WTC11 (cell line): ENCODE data around the gene CDK6. TPM values are rescaled to one million over a fixed set of nuclear protein-coding genes. Genes with fewer than 3 reads are reported as not detected.

Source experiments
- ATAC-seq: fragments of 200-7000 bp; cut with Tn5 transposase; 2 replicates; pipeline ENCODE4 v1.10.0; 2021; ENCODE audit warnings: mild to moderate bottlenecking, moderate library complexity
- CTCF ChIA-PET: fragments of 300-600 bp; sonication (Branson Sonifier 250); formaldehyde crosslinking; loops from one replicate; lab custom pipeline; 2021; ENCODE audit warnings: antibody characterized with exemption; lab: Charles Lee
- POLR2A ChIA-PET: fragments of 350-600 bp; sonication (Branson Sonifier 250); formaldehyde crosslinking; loops from one replicate; lab custom pipeline; 2021; ENCODE audit warnings: antibody characterized with exemption; lab: Charles Lee
- DNase-seq: peaks from one replicate; pipeline ENCODE4 v3.0.0; 2021; ENCODE audit warnings: low spot score
- H3K27ac Mint-ChIP-seq: 2 replicates; pipeline ENCODE4 v1.8.0; 2021; ENCODE audit warnings: mixed read lengths
- H3K27me3 Mint-ChIP-seq: 2 replicates; pipeline ENCODE4 v1.8.0; 2021; ENCODE audit warnings: low read depth, mild to moderate bottlenecking, moderate library complexity, mixed read lengths
- H3K36me3 Mint-ChIP-seq: 2 replicates; pipeline ENCODE4 v1.8.0; 2021; ENCODE audit warnings: mixed read lengths
- H3K4me1 Mint-ChIP-seq: 2 replicates; pipeline ENCODE4 v1.8.0; 2022; ENCODE audit warnings: mixed read lengths
- H3K4me3 Mint-ChIP-seq: 2 replicates; pipeline ENCODE4 v1.8.0; 2021; ENCODE audit warnings: mild to moderate bottlenecking, moderate library complexity, mixed read lengths
- H3K9me3 Mint-ChIP-seq: 2 replicates; pipeline ENCODE4 v1.8.0; 2021; ENCODE audit warnings: mixed read lengths
- CREB1 ChIP-seq: sonication (generic); formaldehyde crosslinking; IDR thresholded peaks from 2 replicates; pipeline ENCODE4 v1.8.0; 2023; ENCODE audit warnings: mild to moderate bottlenecking, missing genetic modification reagents
- ELF4 ChIP-seq: sonication (generic); formaldehyde crosslinking; IDR thresholded peaks from 2 replicates; pipeline ENCODE4 v1.8.1; 2022; ENCODE audit warnings: low read depth, mild to moderate bottlenecking, moderate library complexity, missing genetic modification reagents
- FOXP1 ChIP-seq: sonication (generic); formaldehyde crosslinking; IDR thresholded peaks from 2 replicates; pipeline ENCODE4 v1.8.0; 2022; ENCODE audit warnings: missing genetic modification reagents, mild to moderate bottlenecking, moderate library complexity, borderline replicate concordance
- GRHL2 ChIP-seq: fragments of 250-450 bp; sonication (Bioruptor Pico); IDR thresholded peaks from 2 replicates; pipeline ENCODE4 v1.8.0; 2022; ENCODE audit warnings: mild to moderate bottlenecking, moderate library complexity; ENCODE audit not compliant: insufficient replicate concordance, severe bottlenecking
- GTF2I ChIP-seq: fragments of 250-450 bp; sonication (Bioruptor Pico); conservative IDR thresholded peaks from 2 replicates; pipeline ENCODE4 v1.4.0; 2021; ENCODE audit warnings: mild to moderate bottlenecking
- MXD4 ChIP-seq: fragments of 250-450 bp; sonication (Bioruptor Pico); IDR thresholded peaks from 2 replicates; pipeline ENCODE4 v1.8.0; 2021; ENCODE audit warnings: mild to moderate bottlenecking, moderate library complexity, borderline replicate concordance
- RORB ChIP-seq: fragments of 250-450 bp; sonication (Bioruptor Pico); IDR thresholded peaks from 2 replicates; pipeline ENCODE4 v1.9.0; 2021; ENCODE audit warnings: mild to moderate bottlenecking
- SMAD4 ChIP-seq: sonication (generic); formaldehyde crosslinking; IDR thresholded peaks from 2 replicates; pipeline ENCODE4 v1.8.0; 2022; ENCODE audit warnings: mild to moderate bottlenecking, missing genetic modification reagents
- TEAD1 ChIP-seq: sonication (generic); formaldehyde crosslinking; IDR thresholded peaks from 2 replicates; pipeline ENCODE4 v1.8.0; 2022; ENCODE audit warnings: mild to moderate bottlenecking, missing genetic modification reagents
- total RNA-seq: library from RNA; stranded (reverse); gene quantifications from 3 replicates; pipeline ENCODE4 v1.2.3, GENCODE V29; 2021
- TF ChIP-seq, protein P1 (sequence below): fragments of 250-450 bp; sonication (Bioruptor Pico); IDR thresholded peaks from 2 replicates; pipeline ENCODE4 v2.1.2; 2022; ENCODE audit warnings: mild to moderate bottlenecking, moderate library complexity
- TF ChIP-seq, protein P2 (sequence below): sonication (generic); formaldehyde crosslinking; IDR thresholded peaks from 2 replicates; pipeline ENCODE4 v1.8.1; 2022; ENCODE audit warnings: mild to moderate bottlenecking, moderate library complexity, missing genetic modification reagents
- TF ChIP-seq, protein P3 (sequence below): sonication (generic); formaldehyde crosslinking; IDR thresholded peaks from 2 replicates; pipeline ENCODE4 v1.8.0; 2023; ENCODE audit warnings: missing genetic modification reagents, mild to moderate bottlenecking, borderline replicate concordance

The CDK6 gene
- total RNA-seq, 1 experiment from 2014 or later: 47.2 TPM

DNA sequence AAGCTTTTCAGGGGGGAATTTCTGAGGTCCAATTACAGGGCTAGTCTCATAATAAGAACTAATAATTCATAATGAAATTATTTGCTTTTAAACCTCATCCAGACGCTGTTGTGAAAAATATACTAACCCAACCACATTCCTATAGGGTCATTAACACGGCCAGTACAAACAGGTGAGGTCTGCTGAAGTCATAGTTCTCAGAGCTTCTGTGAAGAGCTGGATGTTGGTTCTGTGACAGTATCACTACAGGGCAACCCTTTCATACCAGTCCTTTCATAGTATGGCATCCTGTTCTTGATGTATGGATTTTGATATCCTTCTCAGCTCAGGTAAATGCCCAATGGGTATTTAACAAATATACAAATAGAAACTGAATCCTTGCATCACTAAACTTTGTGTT is 183.8 kb downstream of the CDK6 start:
- no peaks in the 10 kb centered on the region for H3K9me3 Mint-ChIP-seq
- H3K4me3 Mint-ChIP-seq: no peak overlapping the region
- 0 out of 2 replicates have a peak, but pooled peaks cover 4% of the 10 kb centered on the region for H3K4me1 Mint-ChIP-seq
- no peaks in the 10 kb centered on the region for H3K36me3 Mint-ChIP-seq
- DNase-seq (no peak), ATAC-seq (no peak)
- POLR2A ChIA-PET: no interaction called here
- TF ChIP-seq RORB (no peak), ELF4 (CRISPR knock-in tag) (no peak), SMAD4 (CRISPR knock-in tag) (no peak), GTF2I (CRISPR knock-in tag) (no peak), FOXP1 (no peak), CREB1 (no peak)
- TF ChIP-seq, protein P1, sequence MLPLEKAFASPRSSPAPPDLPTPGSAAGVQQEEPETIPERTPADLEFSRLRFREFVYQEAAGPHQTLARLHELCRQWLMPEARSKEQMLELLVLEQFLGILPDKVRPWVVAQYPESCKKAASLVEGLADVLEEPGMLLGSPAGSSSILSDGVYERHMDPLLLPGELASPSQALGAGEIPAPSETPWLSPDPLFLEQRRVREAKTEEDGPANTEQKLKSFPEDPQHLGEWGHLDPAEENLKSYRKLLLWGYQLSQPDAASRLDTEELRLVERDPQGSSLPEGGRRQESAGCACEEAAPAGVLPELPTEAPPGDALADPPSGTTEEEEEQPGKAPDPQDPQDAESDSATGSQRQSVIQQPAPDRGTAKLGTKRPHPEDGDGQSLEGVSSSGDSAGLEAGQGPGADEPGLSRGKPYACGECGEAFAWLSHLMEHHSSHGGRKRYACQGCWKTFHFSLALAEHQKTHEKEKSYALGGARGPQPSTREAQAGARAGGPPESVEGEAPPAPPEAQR (CRISPR knock-in tag): no peak
- TF ChIP-seq, protein P2, sequence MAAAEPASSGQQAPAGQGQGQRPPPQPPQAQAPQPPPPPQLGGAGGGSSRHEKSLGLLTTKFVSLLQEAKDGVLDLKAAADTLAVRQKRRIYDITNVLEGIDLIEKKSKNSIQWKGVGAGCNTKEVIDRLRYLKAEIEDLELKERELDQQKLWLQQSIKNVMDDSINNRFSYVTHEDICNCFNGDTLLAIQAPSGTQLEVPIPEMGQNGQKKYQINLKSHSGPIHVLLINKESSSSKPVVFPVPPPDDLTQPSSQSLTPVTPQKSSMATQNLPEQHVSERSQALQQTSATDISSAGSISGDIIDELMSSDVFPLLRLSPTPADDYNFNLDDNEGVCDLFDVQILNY (CRISPR knock-in tag): no peak
- TF ChIP-seq, protein P3, sequence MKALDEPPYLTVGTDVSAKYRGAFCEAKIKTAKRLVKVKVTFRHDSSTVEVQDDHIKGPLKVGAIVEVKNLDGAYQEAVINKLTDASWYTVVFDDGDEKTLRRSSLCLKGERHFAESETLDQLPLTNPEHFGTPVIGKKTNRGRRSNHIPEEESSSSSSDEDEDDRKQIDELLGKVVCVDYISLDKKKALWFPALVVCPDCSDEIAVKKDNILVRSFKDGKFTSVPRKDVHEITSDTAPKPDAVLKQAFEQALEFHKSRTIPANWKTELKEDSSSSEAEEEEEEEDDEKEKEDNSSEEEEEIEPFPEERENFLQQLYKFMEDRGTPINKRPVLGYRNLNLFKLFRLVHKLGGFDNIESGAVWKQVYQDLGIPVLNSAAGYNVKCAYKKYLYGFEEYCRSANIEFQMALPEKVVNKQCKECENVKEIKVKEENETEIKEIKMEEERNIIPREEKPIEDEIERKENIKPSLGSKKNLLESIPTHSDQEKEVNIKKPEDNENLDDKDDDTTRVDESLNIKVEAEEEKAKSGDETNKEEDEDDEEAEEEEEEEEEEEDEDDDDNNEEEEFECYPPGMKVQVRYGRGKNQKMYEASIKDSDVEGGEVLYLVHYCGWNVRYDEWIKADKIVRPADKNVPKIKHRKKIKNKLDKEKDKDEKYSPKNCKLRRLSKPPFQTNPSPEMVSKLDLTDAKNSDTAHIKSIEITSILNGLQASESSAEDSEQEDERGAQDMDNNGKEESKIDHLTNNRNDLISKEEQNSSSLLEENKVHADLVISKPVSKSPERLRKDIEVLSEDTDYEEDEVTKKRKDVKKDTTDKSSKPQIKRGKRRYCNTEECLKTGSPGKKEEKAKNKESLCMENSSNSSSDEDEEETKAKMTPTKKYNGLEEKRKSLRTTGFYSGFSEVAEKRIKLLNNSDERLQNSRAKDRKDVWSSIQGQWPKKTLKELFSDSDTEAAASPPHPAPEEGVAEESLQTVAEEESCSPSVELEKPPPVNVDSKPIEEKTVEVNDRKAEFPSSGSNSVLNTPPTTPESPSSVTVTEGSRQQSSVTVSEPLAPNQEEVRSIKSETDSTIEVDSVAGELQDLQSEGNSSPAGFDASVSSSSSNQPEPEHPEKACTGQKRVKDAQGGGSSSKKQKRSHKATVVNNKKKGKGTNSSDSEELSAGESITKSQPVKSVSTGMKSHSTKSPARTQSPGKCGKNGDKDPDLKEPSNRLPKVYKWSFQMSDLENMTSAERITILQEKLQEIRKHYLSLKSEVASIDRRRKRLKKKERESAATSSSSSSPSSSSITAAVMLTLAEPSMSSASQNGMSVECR (CRISPR knock-in tag): no peak
- CTCF ChIA-PET: no interaction called here
- H3K27ac Mint-ChIP-seq: no peak overlapping the region
- no peaks in the 10 kb centered on the region for H3K27me3 Mint-ChIP-seq

DNA sequence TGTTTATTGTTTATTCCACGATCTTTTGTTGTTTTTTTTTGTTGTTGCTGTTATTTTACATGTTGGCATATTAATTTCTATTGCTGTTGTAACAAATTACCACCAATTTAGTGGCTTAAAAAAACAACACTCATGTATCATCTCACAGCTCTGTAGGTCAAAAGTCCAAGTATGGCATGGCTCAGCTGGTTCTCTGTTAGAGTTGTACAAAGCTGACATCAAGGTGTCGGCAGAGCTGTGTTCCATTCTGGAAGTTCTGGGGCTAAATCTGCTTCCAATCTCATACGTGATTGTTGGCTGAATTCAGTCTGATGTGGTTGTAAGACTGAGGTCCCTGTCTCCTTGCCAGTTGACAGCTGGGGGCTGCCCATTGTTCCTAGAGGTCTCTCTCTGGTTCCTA is 186.0 kb downstream of the CDK6 start:
- ChIA-PET POLR2A (no interaction called here), CTCF (no interaction called here)
- H3K4me3 Mint-ChIP-seq: no peak overlapping the region
- DNase-seq: no peak
- no peak for TF ChIP-seq GRHL2 (CRISPR knock-in tag)
- TF ChIP-seq, protein P3 (CRISPR knock-in tag): no peak
- no peak for TF ChIP-seq TEAD1
- no peak for TF ChIP-seq MXD4
- H3K36me3 Mint-ChIP-seq: no peaks in the 10 kb centered on the region
- no peaks in the 10 kb centered on the region for H3K9me3 Mint-ChIP-seq
- no peak overlapping the region for H3K27ac Mint-ChIP-seq
- no peak for ATAC-seq
- H3K27me3 Mint-ChIP-seq: no peaks in the 10 kb centered on the region
- peaks cover 9% of the 10 kb centered on the region for H3K4me1 Mint-ChIP-seq

DNA sequence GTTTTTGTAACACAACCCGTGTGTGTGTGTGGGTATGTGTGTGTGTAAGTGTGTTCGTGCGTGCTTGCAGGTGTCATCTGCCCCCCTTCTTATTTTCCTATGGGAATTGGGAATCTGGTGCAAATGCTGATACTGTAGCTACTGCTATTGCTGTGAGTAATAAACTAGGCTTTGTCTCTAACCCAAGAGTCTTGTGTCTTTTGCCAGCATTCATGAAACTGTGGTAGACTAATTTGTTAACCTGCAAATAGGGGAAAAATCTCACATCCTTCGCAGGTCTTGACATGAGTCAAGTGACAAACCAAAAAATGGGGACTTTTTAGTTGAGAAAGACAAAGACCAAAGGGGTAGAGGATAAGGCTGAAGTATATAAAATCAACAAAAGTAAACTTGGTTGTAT is 188.3 kb downstream of the CDK6 start:
- peaks cover 9% of the 10 kb centered on the region for H3K4me1 Mint-ChIP-seq
- TF ChIP-seq GRHL2 (CRISPR knock-in tag): no peak
- TF ChIP-seq, all 79 proteins: peak for 0
- Mint-ChIP-seq H3K27me3 (no peaks in the 10 kb centered on the region), H3K36me3 (no peaks in the 10 kb centered on the region), H3K27ac (no peak overlapping the region), H3K4me3 (no peak overlapping the region), H3K9me3 (no peaks in the 10 kb centered on the region)
- ChIA-PET POLR2A (no interaction called here), CTCF (no interaction called here)
- ATAC-seq (no peak), DNase-seq (no peak)
